GM18873 (cell line): ENCODE measurements around the gene MTFMT.
"Not testable (repeated sequence)": the region's sequence is repeated elsewhere in the genome, so short reads cannot be mapped to it uniquely, and the experiment has no call there.

Experiments
- ATAC-seq: cut with Tn5 transposase; IDR thresholded peaks from one replicate; pipeline ENCODE4 v1.9.1; 2021; ENCODE audit warnings: mild to moderate bottlenecking, moderate library complexity, moderate number of reproducible peaks; ENCODE audit not compliant: unreplicated experiment, low FRiP score

Gene MTFMT

GRCh38 chr15:65040461-65040860 lies 11.0 kb upstream of the MTFMT start:
- no peak for ATAC-seq

- ATAC-seq, result no peak
These were observed 9.4 kb upstream of the MTFMT start for GRCh38 chr15:65038836-65039235.

- no peak for ATAC-seq
These were observed 9.0 kb upstream of the MTFMT start for GRCh38 chr15:65038428-65038827.

GRCh38 chr15:65037309-65037708 lies 7.9 kb upstream of the MTFMT start:
- no peak for ATAC-seq

GRCh38 chr15:65034719-65035118 lies 5.3 kb upstream of the MTFMT start:
- ATAC-seq, result no peak

GRCh38 chr15:65033659-65034269 lies 4.3 kb upstream of the MTFMT start:
- no peak for ATAC-seq

- no peak for ATAC-seq
These were observed 3.5 kb upstream of the MTFMT start for GRCh38 chr15:65032801-65033537.

- no peak for ATAC-seq
These were observed 333 bp upstream of the MTFMT start for GRCh38 chr15:65029736-65030208.

- ATAC-seq, result no peak
These were observed 1.1 kb downstream of the MTFMT start for GRCh38 chr15:65028338-65028737.

GRCh38 chr15:65027593-65027992 lies 1.8 kb downstream of the MTFMT start:
- no peak for ATAC-seq

GRCh38 chr15:65026756-65027155 lies 2.7 kb downstream of the MTFMT start:
- no peak for ATAC-seq

GRCh38 chr15:65021488-65021887 lies 8.0 kb downstream of the MTFMT start:
- ATAC-seq, result no peak

GRCh38 chr15:65020419-65020818 lies 9.0 kb downstream of the MTFMT start:
- no peak for ATAC-seq

GRCh38 chr15:65011198-65011597 lies 18.2 kb downstream of the MTFMT start:
- not testable (repeated sequence) for ATAC-seq

- ATAC-seq, result no peak
These were observed 20.5 kb downstream of the MTFMT start for GRCh38 chr15:65008983-65009382.

GRCh38 chr15:65006876-65007275 lies 22.6 kb downstream of the MTFMT start:
- no peak for ATAC-seq

GRCh38 chr15:65004993-65005392 lies 24.4 kb downstream of the MTFMT start:
- ATAC-seq, result no peak

GRCh38 chr15:64997745-64998375 lies 31.6 kb downstream of the MTFMT start:
- no peak for ATAC-seq

GRCh38 chr15:64997066-64997465 lies 32.4 kb downstream of the MTFMT start:
- no peak for ATAC-seq

GRCh38 chr15:64993290-64993689 lies 36.1 kb downstream of the MTFMT start:
- no peak for ATAC-seq

GRCh38 chr15:64991536-64992135 lies 37.8 kb downstream of the MTFMT start:
- no peak for ATAC-seq
